PC-9 (cell line): ENCODE data around the gene GLOD4. TPM values are rescaled to one million over a fixed set of nuclear protein-coding genes. Genes with fewer than 3 reads are reported as not detected.

Source experiments
- BruUV-seq: library from RNA; stranded (reverse); fragments of 400-500 nt; replicated peaks from 2 replicates; lab custom pipeline; 2021; lab: Mats Ljungman, UMichigan
- CTCF ChIA-PET: fragments of 300-600 bp; sonication (Branson Sonifier 250); formaldehyde crosslinking; loops from one replicate; lab custom pipeline; 2022; ENCODE audit warnings: antibody characterized with exemption; lab: Charles Lee
- POLR2A ChIA-PET: fragments of 300-600 bp; sonication (Branson Sonifier 250); formaldehyde crosslinking; loops from one replicate; lab custom pipeline; 2022; ENCODE audit warnings: antibody characterized with exemption; ENCODE audit not compliant: unreplicated experiment; lab: Charles Lee
- DNase-seq, 2 experiments: peaks; one replicate each; pipeline versions ENCODE4 v3.0.0 to v3.0.0-alpha.2; 2015 to 2022; ENCODE audit warnings: mixed read lengths in 1 of 2
- H2AFZ ChIP-seq: fragments of 200-600 bp; sonication (generic); 2 replicates; pipeline ENCODE4 v1.8.1; 2017; ENCODE audit warnings: antibody characterized with exemption
- H3F3A ChIP-seq: fragments of 200-600 bp; sonication (generic); 2 replicates; pipeline ENCODE4 v1.8.1; 2017; ENCODE audit warnings: antibody characterized with exemption, mild to moderate bottlenecking, low read depth; ENCODE audit not compliant: insufficient read depth
- H3K27ac ChIP-seq: fragments of 200-600 bp; sonication (generic); 2 replicates; pipeline ENCODE4 v1.6.1; 2016; ENCODE audit warnings: mixed run types
- H3K27me3 ChIP-seq: fragments of 200-600 bp; sonication (generic); 2 replicates; pipeline ENCODE4 v1.6.1; 2016; ENCODE audit warnings: low read depth, mixed run types; ENCODE audit not compliant: insufficient read depth
- H3K36me3 ChIP-seq: fragments of 200-600 bp; sonication (generic); 2 replicates; pipeline ENCODE4 v1.6.1; 2016; ENCODE audit warnings: low read depth, mixed run types
- H3K4me1 ChIP-seq: fragments of 200-600 bp; sonication (generic); replicated peaks from 2 replicates; pipeline ENCODE4 v1.6.1; 2016; ENCODE audit warnings: mixed run types; ENCODE audit not compliant: insufficient read depth
- H3K4me2 ChIP-seq: fragments of 200-600 bp; sonication (generic); 2 replicates; pipeline ENCODE4 v1.6.1; 2017; ENCODE audit warnings: mixed run types
- H3K4me3 ChIP-seq: fragments of 200-600 bp; sonication (generic); 2 replicates; pipeline ENCODE4 v1.6.1; 2016; ENCODE audit warnings: mixed run types
- H3K79me2 ChIP-seq: fragments of 200-600 bp; sonication (generic); 2 replicates; pipeline ENCODE4 v1.6.1; 2017; ENCODE audit warnings: low read depth, mixed run types
- H3K9me2 ChIP-seq: fragments of 200-600 bp; sonication (generic); 2 replicates; pipeline ENCODE4 v1.8.1; 2017; ENCODE audit warnings: mild to moderate bottlenecking; ENCODE audit not compliant: insufficient read depth
- H3K9me3 ChIP-seq: fragments of 200-600 bp; sonication (generic); 2 replicates; pipeline ENCODE4 v1.8.1; 2016; ENCODE audit warnings: low read depth; ENCODE audit not compliant: insufficient read depth
- H4K20me1 ChIP-seq: fragments of 200-600 bp; sonication (generic); 2 replicates; pipeline ENCODE4 v1.8.1; 2017; ENCODE audit not compliant: insufficient read depth
- EZH2 ChIP-seq: fragments of 200-600 bp; sonication (generic); IDR thresholded peaks from 2 replicates; pipeline ENCODE4 v1.8.0; 2017; ENCODE audit warnings: antibody characterized with exemption, low read depth
- intact Hi-C: fragments of 100-400 bp; cut with micrococcal nuclease; formaldehyde crosslinking; loops from one replicate; pipeline ENCODE4 v1.10.0; 2022; ENCODE audit not compliant: unreplicated experiment
- total RNA-seq: library from RNA; stranded (reverse); gene quantifications from 2 replicates; pipeline ENCODE4 v1.2.3, GENCODE V29; 2021
- TF ChIP-seq, protein P1 (sequence below): fragments of 200-600 bp; sonication (generic); conservative IDR thresholded peaks from 2 replicates; pipeline ENCODE4 v1.6.1; 2017; ENCODE audit warnings: mixed run types, antibody characterized with exemption, mild to moderate bottlenecking, moderate library complexity

The GLOD4 gene
- total RNA-seq, 1 experiment from 2014 or later, result 110 TPM

DNA sequence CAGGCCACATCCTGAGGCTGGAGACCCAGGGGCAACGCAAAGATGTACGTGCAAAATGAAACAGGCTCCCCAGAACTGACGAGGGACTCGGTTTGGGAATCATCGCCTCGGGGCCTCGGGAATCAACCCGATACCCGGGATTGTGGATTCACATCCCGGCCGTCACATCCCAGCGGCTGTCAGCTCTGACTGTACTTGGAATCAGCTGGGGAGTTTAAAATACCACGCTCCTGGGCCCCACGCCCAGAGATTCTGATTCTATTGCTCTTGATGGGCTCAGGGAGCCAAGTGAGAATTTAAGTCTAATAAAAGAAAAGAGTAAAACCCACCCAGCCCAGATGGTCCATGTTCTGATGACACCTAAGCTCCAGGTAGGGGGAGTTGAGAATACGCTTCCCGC, 42.3 kb upstream of the GLOD4 start:
- Histone ChIP-seq H3K79me2 (no peaks in the 10 kb centered on the region), H4K20me1 (peaks cover 12% of the 10 kb centered on the region; the same call in 1 of the 2 replicates), H3K4me1 (no peaks in the 10 kb centered on the region), H3K36me3 (no peaks in the 10 kb centered on the region), H3K27me3 (no peaks in the 10 kb centered on the region), H3K9me2 (no peaks in the 10 kb centered on the region), H3K9me3 (no peaks in the 10 kb centered on the region), H3K27ac (no peak overlapping the region), H3K4me2 (no peak overlapping the region), H2AFZ (no peak overlapping the region), H3K4me3 (no peak overlapping the region), H3F3A (no peaks in the 10 kb centered on the region)
- BruUV-seq, result no TSS peak
- intact Hi-C loops, result no loop called here
- CTCF ChIA-PET, result interaction anchor here (0.6 kb wide), 1 partner anchor 195 kb away, joined by 3 read pairs; no protein-coding TSS in a partner anchor
- TF ChIP-seq, protein P1, sequence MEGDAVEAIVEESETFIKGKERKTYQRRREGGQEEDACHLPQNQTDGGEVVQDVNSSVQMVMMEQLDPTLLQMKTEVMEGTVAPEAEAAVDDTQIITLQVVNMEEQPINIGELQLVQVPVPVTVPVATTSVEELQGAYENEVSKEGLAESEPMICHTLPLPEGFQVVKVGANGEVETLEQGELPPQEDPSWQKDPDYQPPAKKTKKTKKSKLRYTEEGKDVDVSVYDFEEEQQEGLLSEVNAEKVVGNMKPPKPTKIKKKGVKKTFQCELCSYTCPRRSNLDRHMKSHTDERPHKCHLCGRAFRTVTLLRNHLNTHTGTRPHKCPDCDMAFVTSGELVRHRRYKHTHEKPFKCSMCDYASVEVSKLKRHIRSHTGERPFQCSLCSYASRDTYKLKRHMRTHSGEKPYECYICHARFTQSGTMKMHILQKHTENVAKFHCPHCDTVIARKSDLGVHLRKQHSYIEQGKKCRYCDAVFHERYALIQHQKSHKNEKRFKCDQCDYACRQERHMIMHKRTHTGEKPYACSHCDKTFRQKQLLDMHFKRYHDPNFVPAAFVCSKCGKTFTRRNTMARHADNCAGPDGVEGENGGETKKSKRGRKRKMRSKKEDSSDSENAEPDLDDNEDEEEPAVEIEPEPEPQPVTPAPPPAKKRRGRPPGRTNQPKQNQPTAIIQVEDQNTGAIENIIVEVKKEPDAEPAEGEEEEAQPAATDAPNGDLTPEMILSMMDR, result no peak
- no peak for TF ChIP-seq EZH2
- POLR2A ChIA-PET, result no interaction called here
- no peak for DNase-seq

DNA sequence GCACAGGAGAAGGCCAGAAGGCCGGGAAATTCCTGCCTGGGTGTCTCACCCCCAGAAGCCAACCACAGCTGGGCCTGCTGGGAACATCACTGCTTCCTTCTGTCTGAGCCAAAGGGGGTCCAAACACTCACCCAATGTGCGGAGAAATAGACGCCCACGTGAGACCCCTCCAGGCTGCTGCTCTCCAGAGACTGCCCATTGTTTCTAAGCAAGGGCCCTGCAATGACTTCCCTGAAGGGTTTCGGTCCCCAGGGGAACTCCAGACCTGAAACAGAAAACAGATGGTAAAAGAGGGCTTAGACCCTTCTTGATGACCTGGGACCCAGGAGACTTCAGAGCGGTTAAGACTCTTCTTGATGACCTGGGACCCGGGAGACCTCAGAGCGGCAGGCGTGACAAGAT, 41.4 kb upstream of the GLOD4 start:
- Histone ChIP-seq H3K4me3 (no peak overlapping the region), H3K4me2 (no peak overlapping the region), H3K9me2 (no peaks in the 10 kb centered on the region), H3K79me2 (no peaks in the 10 kb centered on the region), H2AFZ (no peak overlapping the region), H4K20me1 (peaks cover 6% of the 10 kb centered on the region; the same call in 1 of the 2 replicates), H3K27me3 (no peaks in the 10 kb centered on the region), H3K36me3 (no peaks in the 10 kb centered on the region), H3K9me3 (no peaks in the 10 kb centered on the region), H3K27ac (no peak overlapping the region), H3K4me1 (no peaks in the 10 kb centered on the region), H3F3A (no peaks in the 10 kb centered on the region)
- intact Hi-C loops, result no loop called here
- no TSS peak for BruUV-seq
- ChIA-PET CTCF (interaction anchor here (0.5 kb wide), 1 partner anchor 44 kb away, joined by 6 read pairs; no protein-coding TSS in a partner anchor), POLR2A (no interaction called here)
- no peak for DNase-seq
- TF ChIP-seq EZH2, result no peak
- TF ChIP-seq, protein P1, result no peak

DNA sequence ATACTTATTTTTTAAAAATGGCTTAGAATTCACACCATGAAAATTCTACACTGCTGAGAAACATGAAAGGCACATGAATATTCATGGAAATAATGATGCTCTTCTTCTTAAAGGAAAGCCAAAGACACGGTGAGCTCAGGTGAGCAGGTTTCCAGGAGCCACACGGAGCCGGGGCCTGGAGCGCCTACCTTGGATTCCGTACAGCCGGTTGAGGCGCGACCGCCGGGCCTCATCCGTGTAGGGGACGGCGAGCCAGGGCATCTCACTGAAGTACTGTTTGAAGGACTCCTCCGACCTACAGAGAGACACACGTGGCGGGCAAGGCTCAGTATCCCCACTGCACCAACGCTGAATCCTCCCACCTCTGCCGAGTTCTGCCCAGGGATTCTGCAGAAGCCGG, 37.2 kb upstream of the GLOD4 start:
- no TSS peak for BruUV-seq
- H2AFZ ChIP-seq, result no peak overlapping the region
- H3K4me1 ChIP-seq, result no peaks in the 10 kb centered on the region
- H3K36me3 ChIP-seq, result no peaks in the 10 kb centered on the region
- H3K9me3 ChIP-seq, result no peaks in the 10 kb centered on the region
- H3K79me2 ChIP-seq, result no peaks in the 10 kb centered on the region
- H3K27me3 ChIP-seq, result no peaks in the 10 kb centered on the region
- intact Hi-C loops, result no loop called here
- H3K9me2 ChIP-seq, result no peaks in the 10 kb centered on the region
- no peaks in the 10 kb centered on the region for H3F3A ChIP-seq
- TF ChIP-seq, protein P1, result no peak
- no peak for TF ChIP-seq EZH2
- no peak overlapping the region for H3K4me2 ChIP-seq
- ChIA-PET POLR2A (no interaction called here), CTCF (interaction anchor here (0.5 kb wide), 1 partner anchor 162 kb away, joined by 3 read pairs; no protein-coding TSS in a partner anchor)
- no peak for DNase-seq
- H3K4me3 ChIP-seq, result no peak overlapping the region
- H3K27ac ChIP-seq, result no peak overlapping the region
- H4K20me1 ChIP-seq, result no peaks in the 10 kb centered on the region; the same call in 1 of the 2 replicates
